Gastroesophageal sphincter (tissue), 4 donors: ENCODE results near the gene TM4SF5. TPM values are rescaled to one million over a fixed set of nuclear protein-coding genes. Genes with fewer than 3 reads are reported as not detected.
A peak's percentile ranks its signal among the peaks of the same experiment; 100 is the strongest.

Source experiments
- ATAC-seq: fragments of 150-250 bp; one replicate; pipeline ENCODE4 v1.9.1; 2016; ENCODE audit warnings: mild to moderate bottlenecking, moderate library complexity
- H3K27ac ChIP-seq, 4 donors: fragments of 200-600 bp; sonication (generic) in 3 of 4; 1 replicate in 3 of 4; 2 replicates in 1 of 4; pipeline ENCODE4 v1.5.1; 2016 to 2019
- H3K27me3 ChIP-seq: fragments of 200-600 bp; sonication (generic); one replicate; pipeline ENCODE4 v1.5.1; 2019
- H3K36me3 ChIP-seq, 2 donors: fragments of 200-600 bp; sonication (generic); one replicate each; pipeline ENCODE4 v1.5.1; 2019; ENCODE audit warnings: control low read depth in 1 of 2
- H3K4me1 ChIP-seq, 3 donors: fragments of 200-600 bp; sonication (generic); 1 replicate in 2 of 3; 2 replicates in 1 of 3; pipeline ENCODE4 v1.5.1; 2016 to 2019; ENCODE audit warnings: control low read depth in 2 of 3
- H3K4me3 ChIP-seq, 2 donors: fragments of 200-600 bp; sonication (generic); one replicate each; pipeline ENCODE4 v1.5.1; 2019; ENCODE audit warnings: mild to moderate bottlenecking in 1 of 2, moderate library complexity in 1 of 2
- H3K9me3 ChIP-seq, 3 donors: fragments of 200-600 bp; sonication (generic); one replicate each; pipeline ENCODE4 v1.5.1; 2017 to 2019; ENCODE audit warnings: control low read depth in 2 of 3
- CTCF ChIP-seq, 4 experiments: fragments of 200-600 bp in 2 of 4; fragments of 450-650 bp in 2 of 4; sonication (generic) in 1 of 4; IDR thresholded peaks; one replicate each; pipeline ENCODE4 v1.5.1; 2017 to 2019; ENCODE audit warnings: antibody characterized with exemption in 4 of 4, mild to moderate bottlenecking in 2 of 4, moderate library complexity in 2 of 4
- EP300 ChIP-seq: sonication (generic); formaldehyde crosslinking; IDR thresholded peaks from one replicate; pipeline ENCODE4 v1.6.1; 2017; ENCODE audit warnings: antibody characterized with exemption, mild to moderate bottlenecking
- POLR2A ChIP-seq, 2 donors: fragments of 450-650 bp; IDR thresholded peaks; one replicate each; pipeline ENCODE4 v1.6.1; 2017; ENCODE audit warnings: antibody characterized with exemption in 2 of 2, mild to moderate bottlenecking in 2 of 2, moderate library complexity in 1 of 2
- POLR2AphosphoS5 ChIP-seq: sonication (generic); formaldehyde crosslinking; IDR thresholded peaks from one replicate; pipeline ENCODE4 v1.6.1; 2017; ENCODE audit warnings: antibody characterized with exemption
- WGBS, 2 donors: methylation state at CpG; one replicate each; pipeline ENCODE4 v1.1.5; 2018; ENCODE audit warnings: low coverage in 1 of 2; 5-methylcytosine and 5-hydroxymethylcytosine counted together
- total RNA-seq, 4 donors: library from RNA; depleted of rRNA; stranded (reverse); fragments of >200 nt; gene quantifications; one replicate each; pipeline ENCODE4 v1.1.0, GENCODE V29; 2016

TM4SF5 gene
- total RNA-seq, 4 donors from 2014 or later = not detected

GRCh38 chr17:4785311-4786105, 13.8 kb downstream of the TM4SF5 start:
- Histone ChIP-seq H3K4me1 (peaks cover 0 to 49% (median 28%) of the 10 kb centered on the region in 3 donors), H3K27ac (peak overlapping the region in 2 of 4 donors; percentile 35 to 45), H3K9me3 (no peaks in the 10 kb centered on the region), H3K36me3 (no peaks in the 10 kb centered on the region), H3K27me3 (peaks cover 57% of the 10 kb centered on the region), H3K4me3 (peak overlapping the region in 1 of 2 donors; percentile 41)
- no peak for ATAC-seq
- TF ChIP-seq POLR2A (IDR thresholded peaks at IDR 0.05) (no peak), POLR2AphosphoS5 (no peak), CTCF (IDR thresholded peaks at IDR 0.05) (no peak), EP300 (no peak)
- WGBS, 2 donors = 13% methylated on average over 15 of the region's 61 CpGs; no CpG with 5 or more reads in 1 of the 2 donors

GRCh38 chr17:4786106-4786511, 14.4 kb downstream of the TM4SF5 start, which contains the start of gene VMO1:
Gene VMO1, minus strand, starts transcription at chr17:4786364. Its CDS starts 12 bp downstream, at chr17:4786352.
- H3K27me3 ChIP-seq = peaks cover 51% of the 10 kb centered on the region
- H3K27ac ChIP-seq = peak within 1 kb of the TSS in 3 of 4 donors; percentile 7 to 45 (median 35)
- TF ChIP-seq POLR2A (IDR thresholded peaks at IDR 0.05) (no peak), POLR2AphosphoS5 (no peak), EP300 (no peak), CTCF (IDR thresholded peaks at IDR 0.05) (no peak)
- no peaks in the 10 kb centered on the region for H3K9me3 ChIP-seq
- H3K4me1 ChIP-seq = peaks cover 0 to 54% (median 28%) of the 10 kb centered on the region in 3 donors
- peak within 1 kb of the TSS in 1 of 2 donors; percentile 41 for H3K4me3 ChIP-seq
- no peaks in the 10 kb centered on the region for H3K36me3 ChIP-seq
- 10% methylated on average over 2 of the region's 24 CpGs; no CpG with 5 or more reads in 1 of the 2 donors for WGBS, 2 donors
- no peak for ATAC-seq

- Histone ChIP-seq H3K4me1 (peaks cover 0 to 54% (median 28%) of the 10 kb centered on the region in 3 donors), H3K36me3 (no peaks in the 10 kb centered on the region), H3K4me3 (peak overlapping the region in 1 of 2 donors; percentile 41), H3K27ac (peak overlapping the region in 2 of 4 donors; percentile 35 to 45), H3K9me3 (no peaks in the 10 kb centered on the region), H3K27me3 (peaks cover 47% of the 10 kb centered on the region)
- 15 to 22% methylated on average over 4 to 5 of the region's 6 CpGs for WGBS, 2 donors
- no peak for ATAC-seq
- no peak for TF ChIP-seq CTCF (IDR thresholded peaks at IDR 0.05)
- no peak for TF ChIP-seq POLR2A (IDR thresholded peaks at IDR 0.05)
- TF ChIP-seq EP300 = no peak
- no peak for TF ChIP-seq POLR2AphosphoS5
Observed at GRCh38 chr17:4786516-4786915, 14.8 kb downstream of the TM4SF5 start.

- no peak for ATAC-seq
- no peak overlapping the region for H3K4me3 ChIP-seq
- peaks cover 30% of the 10 kb centered on the region for H3K27me3 ChIP-seq
- peaks cover 0 to 54% (median 28%) of the 10 kb centered on the region in 3 donors for H3K4me1 ChIP-seq
- H3K27ac ChIP-seq = peak overlapping the region in 2 of 4 donors; percentile 95 to 98
- H3K36me3 ChIP-seq = no peaks in the 10 kb centered on the region
- TF ChIP-seq POLR2A (IDR thresholded peaks at IDR 0.05) (no peak), CTCF (IDR thresholded peaks at IDR 0.05) (no peak), POLR2AphosphoS5 (no peak), EP300 (no peak)
- WGBS, 2 donors = 79 to 81% methylated on average over 12 to 14 of the region's 14 CpGs
- H3K9me3 ChIP-seq = no peaks in the 10 kb centered on the region
Observed at GRCh38 chr17:4788159-4788806, 16.6 kb downstream of the TM4SF5 start.
